H1 (cell line): ENCODE data around the gene GGN. TPM values are rescaled to one million over a fixed set of nuclear protein-coding genes. Genes with fewer than 3 reads are reported as not detected.

ENCODE experiments used
- CTCF ChIA-PET: fragments of 300-600 bp; sonication (Branson Sonifier 250); formaldehyde crosslinking; loops from one replicate; lab custom pipeline; 2021; ENCODE audit not compliant: partially characterized antibody; lab: Charles Lee
- POLR2A ChIA-PET: fragments of 300-600 bp; sonication (Branson Sonifier 250); formaldehyde crosslinking; loops from one replicate; lab custom pipeline; 2021; ENCODE audit warnings: inconsistent platforms; ENCODE audit not compliant: partially characterized antibody; lab: Charles Lee
- DNase-seq, 2 experiments: peaks; one replicate each; pipeline versions ENCODE4 v3.0.0 to v3.0.0-alpha.2; 2010 to 2022; ENCODE audit warnings: low spot score in 2 of 2, low read depth in 1 of 2, mixed read lengths in 1 of 2
- FAIRE-seq: peaks from 2 replicates; lab custom pipeline; 2011; peaks lifted over from hg19 to GRCh38; lab: Jason Lieb, UNC
- H2AFZ ChIP-seq: 2 replicates; pipeline ENCODE4 v1.8.1; 2012; ENCODE audit warnings: low read length, inconsistent platforms
- H2AK5ac ChIP-seq: 2 replicates; pipeline ENCODE4 v1.6.1; 2013; ENCODE audit warnings: low read depth, low read length
- H2BK120ac ChIP-seq: replicated peaks from 2 replicates; pipeline ENCODE3; 2013; ENCODE audit warnings: low read depth, low read length, inconsistent platforms
- H2BK12ac ChIP-seq: 2 replicates; pipeline ENCODE4 v1.6.1; 2013; ENCODE audit warnings: low read depth, low read length
- H2BK15ac ChIP-seq: 2 replicates; pipeline ENCODE4 v1.6.1; 2013; ENCODE audit warnings: low read length
- H2BK20ac ChIP-seq: 2 replicates; pipeline ENCODE4 v1.6.1; 2013; ENCODE audit warnings: low read length
- H2BK5ac ChIP-seq: 2 replicates; pipeline ENCODE4 v1.6.1; 2013; ENCODE audit warnings: low read depth, low read length
- H3K14ac ChIP-seq: 2 replicates; pipeline ENCODE4 v1.6.1; 2013; ENCODE audit warnings: inconsistent platforms; ENCODE audit not compliant: insufficient read length
- H3K18ac ChIP-seq: 2 replicates; pipeline ENCODE4 v1.6.1; 2013; ENCODE audit warnings: low read length; ENCODE audit errors: extremely low read depth
- H3K23ac ChIP-seq: 2 replicates; pipeline ENCODE4 v1.6.1; 2013; ENCODE audit warnings: inconsistent platforms; ENCODE audit not compliant: insufficient read length
- H3K23me2 ChIP-seq: 2 replicates; pipeline ENCODE4 v1.6.1; 2013; ENCODE audit warnings: low read depth, low read length
- H3K27ac ChIP-seq: 2 replicates; pipeline ENCODE4 v1.6.1; 2011; ENCODE audit warnings: low read depth, low read length, inconsistent platforms
- H3K27me3 ChIP-seq, 4 experiments: replicated peaks in 1 of 4; 1 replicate in 1 of 4; 2 replicates in 3 of 4; pipeline versions ENCODE4 v1.6.1 to v1.8.1; 2011 to 2013; ENCODE audit warnings: low read length in 3 of 4, mild to moderate bottlenecking in 3 of 4, inconsistent platforms in 2 of 4, mixed read lengths in 2 of 4, moderate library complexity in 1 of 4; ENCODE audit not compliant: control insufficient read depth in 3 of 4, insufficient read depth in 3 of 4; ENCODE audit errors: extremely low read depth in 1 of 4
- H3K36me3 ChIP-seq, 4 experiments: 2 replicates each; pipeline versions ENCODE4 v1.6.1 to v1.8.1; 2011 to 2013; ENCODE audit warnings: mild to moderate bottlenecking in 4 of 4, low read length in 3 of 4, moderate library complexity in 2 of 4, control low read depth in 1 of 4, inconsistent platforms in 1 of 4; ENCODE audit not compliant: insufficient read depth in 4 of 4, control insufficient read depth in 2 of 4
- H3K4ac ChIP-seq: replicated peaks from 2 replicates; pipeline ENCODE3; 2013; ENCODE audit warnings: low read length, low read depth, mixed read lengths, inconsistent platforms; ENCODE audit not compliant: insufficient read length
- H3K4me1 ChIP-seq, 4 experiments: replicated peaks in 1 of 4; 1 replicate in 1 of 4; 2 replicates in 3 of 4; pipeline versions ENCODE4 v1.6.1 to v1.8.1; 2011 to 2013; ENCODE audit warnings: low read length in 3 of 4, inconsistent platforms in 2 of 4, mixed read lengths in 1 of 4; ENCODE audit not compliant: insufficient read depth in 4 of 4, control insufficient read depth in 3 of 4
- H3K4me2 ChIP-seq, 2 experiments: 2 replicates each; pipeline versions ENCODE4 v1.6.1 to v1.8.1; 2011 to 2013; ENCODE audit warnings: low read depth in 2 of 2, low read length in 2 of 2, control low read depth in 1 of 2, inconsistent platforms in 1 of 2, mild to moderate bottlenecking in 1 of 2; ENCODE audit not compliant: insufficient read depth in 1 of 2
- H3K4me3 ChIP-seq, 4 experiments: fragments of 200-600, 300-600 bp in 1 of 4; sonication (generic), shearing (Covaris generic), sonication (Bioruptor Twin) in 1 of 4; 2 replicates each; pipeline versions ENCODE4 v1.5.1 to v1.8.1; 2011 to 2016; ENCODE audit warnings: low read length in 4 of 4, low read depth in 3 of 4, control low read depth in 2 of 4, inconsistent platforms in 2 of 4, mild to moderate bottlenecking in 2 of 4, mixed read lengths in 1 of 4, moderate library complexity in 1 of 4; ENCODE audit not compliant: insufficient read depth in 2 of 4; ENCODE audit errors: extremely low read depth in 1 of 4
- H3K56ac ChIP-seq: replicated peaks from 2 replicates; pipeline ENCODE3; 2013; ENCODE audit warnings: low read depth, mild to moderate bottlenecking, mixed read lengths, low read length, inconsistent platforms; ENCODE audit not compliant: insufficient read length
- H3K79me1 ChIP-seq: 2 replicates; pipeline ENCODE4 v1.6.1; 2013; ENCODE audit warnings: low read depth, low read length, control low read depth
- H3K79me2 ChIP-seq, 2 experiments: 2 replicates each; pipeline versions ENCODE4 v1.6.1 to v1.8.1; 2012 to 2013; ENCODE audit warnings: low read length in 2 of 2, mild to moderate bottlenecking in 2 of 2, inconsistent platforms in 1 of 2; ENCODE audit not compliant: insufficient read depth in 2 of 2, control insufficient read depth in 1 of 2
- H3K9ac ChIP-seq, 4 experiments: replicated peaks in 1 of 4; 1 replicate in 1 of 4; 2 replicates in 3 of 4; pipeline versions ENCODE4 v1.6.1 to v1.8.1; 2011 to 2013; ENCODE audit warnings: low read depth in 3 of 4, low read length in 3 of 4, control low read depth in 2 of 4, mild to moderate bottlenecking in 2 of 4, moderate library complexity in 2 of 4, inconsistent platforms in 1 of 4; ENCODE audit errors: extremely low read depth in 1 of 4
- H3K9me3 ChIP-seq, 2 experiments: 2 replicates each; pipeline versions ENCODE4 v1.6.1 to v1.8.1; 2012 to 2013; ENCODE audit warnings: mild to moderate bottlenecking in 2 of 2, moderate library complexity in 2 of 2, control low read depth in 1 of 2, inconsistent platforms in 1 of 2, low read depth in 1 of 2, low read length in 1 of 2, mixed read lengths in 1 of 2; ENCODE audit not compliant: insufficient read depth in 2 of 2
- H4K20me1 ChIP-seq, 2 experiments: replicated peaks in 1 of 2; 2 replicates each; pipeline versions ENCODE3 to v1.8.1; 2011 to 2013; ENCODE audit warnings: inconsistent platforms in 2 of 2, low read length in 2 of 2, mild to moderate bottlenecking in 1 of 2; ENCODE audit not compliant: insufficient read depth in 2 of 2, control insufficient read depth in 1 of 2
- H4K5ac ChIP-seq: 2 replicates; pipeline ENCODE4 v1.6.1; 2013; ENCODE audit warnings: low read length, low read depth, mixed read lengths, inconsistent platforms; ENCODE audit not compliant: insufficient read length
- H4K8ac ChIP-seq: 2 replicates; pipeline ENCODE4 v1.8.0; 2013; ENCODE audit warnings: mild to moderate bottlenecking, moderate library complexity, low read length, inconsistent platforms; ENCODE audit not compliant: insufficient read depth; ENCODE audit errors: extremely low read depth
- H4K91ac ChIP-seq: replicated peaks from 2 replicates; pipeline ENCODE3; 2013; ENCODE audit warnings: low read length, mixed read lengths, inconsistent platforms; ENCODE audit not compliant: insufficient read length
- EGR1 ChIP-seq: IDR thresholded peaks from 2 replicates; pipeline ENCODE4 v1.6.1; 2011; ENCODE audit warnings: low read depth, low read length, borderline replicate concordance
- FOSL1 ChIP-seq: IDR thresholded peaks from 2 replicates; pipeline ENCODE4 v1.6.1; 2011; ENCODE audit warnings: mild to moderate bottlenecking, low read depth, low read length, moderate library complexity; ENCODE audit not compliant: insufficient read depth
- HDAC2 ChIP-seq, 2 experiments: fragments of 300-600 bp in 1 of 2; sonication (generic) in 1 of 2; IDR thresholded peaks; 2 replicates each; pipeline ENCODE4 v1.6.1; 2011 to 2012; ENCODE audit warnings: low read depth in 2 of 2, low read length in 2 of 2, mild to moderate bottlenecking in 2 of 2, moderate library complexity in 2 of 2, borderline replicate concordance in 1 of 2, inconsistent platforms in 1 of 2
- KDM4A ChIP-seq: IDR thresholded peaks from one replicate; pipeline ENCODE4 v1.7.1; 2012; ENCODE audit warnings: low read depth, mild to moderate bottlenecking, moderate library complexity, low read length, inconsistent platforms; ENCODE audit not compliant: severe bottlenecking
- PHF8 ChIP-seq: fragments of 200-600 bp; sonication (generic); conservative IDR thresholded peaks from 2 replicates; pipeline ENCODE4 v1.7.1; 2012; ENCODE audit warnings: low read depth, mild to moderate bottlenecking, inconsistent platforms, low read length, moderate library complexity
- POLR2A ChIP-seq, 2 experiments: IDR thresholded peaks; 1 replicate in 1 of 2; 2 replicates in 1 of 2; pipeline ENCODE4 v1.6.1; 2011; ENCODE audit warnings: low read depth in 2 of 2, low read length in 2 of 2, mild to moderate bottlenecking in 2 of 2; ENCODE audit errors: control extremely low read depth in 1 of 2
- POLR2AphosphoS5 ChIP-seq: IDR thresholded peaks from 2 replicates; pipeline ENCODE4 v1.6.1; 2011; ENCODE audit warnings: low read depth, low read length
- POU5F1 ChIP-seq: IDR thresholded peaks from 2 replicates; pipeline ENCODE4 v1.6.1; 2011; ENCODE audit warnings: low read depth, mild to moderate bottlenecking, low read length, moderate library complexity
- SIN3A ChIP-seq, 2 experiments: IDR thresholded peaks in 1 of 2; conservative IDR thresholded peaks in 1 of 2; 2 replicates each; pipeline ENCODE4 v1.6.1; 2011 to 2012; ENCODE audit warnings: low read length in 2 of 2, improper control_type of control experiment in 1 of 2, low read depth in 1 of 2, mild to moderate bottlenecking in 1 of 2
- TAF1 ChIP-seq: IDR thresholded peaks from 2 replicates; pipeline ENCODE4 v1.6.1; 2011; ENCODE audit warnings: mild to moderate bottlenecking, low read depth, low read length
- WGBS, 2 experiments: shearing (Covaris generic) in 1 of 2; methylation state at CpG; one replicate each; pipeline versions ENCODE4 v1.1.6 to v1.1.7; 2013 to 2015; ENCODE audit warnings: low lambda C conversion rate in 2 of 2, mixed read lengths in 2 of 2, inconsistent platforms in 1 of 2, low coverage in 1 of 2, missing lambda C conversion rate in 1 of 2; ENCODE audit not compliant: insufficient replicate concordance in 2 of 2, insufficient coverage in 1 of 2, insufficient read length in 1 of 2; ENCODE audit errors: extremely low coverage in 1 of 2, missing lambda C conversion rate in 1 of 2; 5-methylcytosine and 5-hydroxymethylcytosine counted together
- polyA plus RNA-seq, 7 experiments: library from polyadenylated mRNA; depleted of rRNA in 3 of 7; stranded (reverse) in 5 of 7; unstranded in 2 of 7; fragments of >200 nt in 5 of 7; fragments of 200-250 nt in 2 of 7; gene quantifications; 1 replicate in 5 of 7; 2 replicates in 1 of 7; 4 replicates in 1 of 7; pipeline versions ENCODE4 v1.2.1 to v1.2.3, GENCODE V29; 2011 to 2013; ENCODE audit warnings: missing spikeins in 2 of 7, mixed read lengths in 2 of 7
- total RNA-seq: library from RNA; stranded (reverse); fragmentation: NEBNext Ultra II Directional; extraction: Animal tissue kit (Norgen Biotek cat#: 25700); gene quantifications from 2 replicates; pipeline ENCODE4 v1.2.1, GENCODE V29; 2021

GGN gene
- total and polyA plus RNA-seq, 2 of the 8 experiments (the other 6 are each of a cell fraction or from before 2014, with no cell fraction given): 0.47 to 1.2 TPM

GRCh38 chr19:38388349-38389100 is 691 bp upstream of the GGN start, which contains the start of gene SPRED3:
Gene SPRED3, plus strand, starts transcription at chr19:38388697. Its CDS starts 1,606 bp downstream, at chr19:38390303.
- no peak within 1 kb of the TSS for H2BK20ac ChIP-seq
- H3K4me3 ChIP-seq: peak within 1 kb of the TSS; percentile 93 to 98 (median 96)
- no peak within 1 kb of the TSS for H2AK5ac ChIP-seq
- H4K8ac ChIP-seq: peak within 1 kb of the TSS; percentile 91
- FAIRE-seq: no peak
- no peak within 1 kb of the TSS for H3K23ac ChIP-seq
- H3K18ac ChIP-seq: peak within 1 kb of the TSS; percentile 97
- peaks cover 2 to 14% (median 6%) of the 10 kb centered on the region in 4 experiments; a peak in 3 of 8 replicates for H3K36me3 ChIP-seq
- peaks cover 0 to 7% of the 10 kb centered on the region in 2 experiments; a peak in 2 of 4 replicates for H3K79me2 ChIP-seq
- peak within 1 kb of the TSS; percentile 92 for H4K91ac ChIP-seq
- peak within 1 kb of the TSS; percentile 86; the same call in 1 of the 2 replicates for H2BK5ac ChIP-seq
- peaks cover 4% of the 10 kb centered on the region; the same call in 1 of the 2 replicates for H3K79me1 ChIP-seq
- peaks cover 10 to 23% (median 14%) of the 10 kb centered on the region in 4 experiments for H3K4me1 ChIP-seq
- H3K27me3 ChIP-seq: no peaks in the 10 kb centered on the region
- H3K9me3 ChIP-seq: no peaks in the 10 kb centered on the region
- 1% methylated on average over 12 of the region's 46 CpGs; no CpG with 5 or more reads in 1 of the 2 experiments for WGBS, 2 experiments
- H3K56ac ChIP-seq: peak within 1 kb of the TSS; percentile 97
- peak within 1 kb of the TSS; percentile 93 for H4K5ac ChIP-seq
- H2AFZ ChIP-seq: peak within 1 kb of the TSS; percentile 11; the same call in 1 of the 2 replicates
- H2BK12ac ChIP-seq: 0 out of 2 replicates have a peak within 1 kb of the TSS, but pooled peaks have one; percentile 39
- peaks cover 0 to 6% of the 10 kb centered on the region in 2 experiments for H4K20me1 ChIP-seq
- peaks cover 12% of the 10 kb centered on the region for H3K23me2 ChIP-seq
- H3K14ac ChIP-seq: no peak within 1 kb of the TSS
- peak within 1 kb of the TSS; percentile 92 to 93 for H3K4me2 ChIP-seq
- H3K9ac ChIP-seq: peak within 1 kb of the TSS; percentile 66 to 80 (median 74)
- CTCF ChIA-PET: interaction anchor here (0.7 to 1.0 kb wide), 2 partner anchors 14 to 70 kb away, joined by 3 read pairs; partner anchors contain the start of gene FAM98C
- H3K27ac ChIP-seq: peak within 1 kb of the TSS; percentile 74
- peak within 1 kb of the TSS; percentile 82 for H2BK120ac ChIP-seq
- POLR2A ChIA-PET: interaction anchor here (0.6 to 4.3 kb wide), 15 partner anchors 13 to 230 kb away, joined by 3 to 38 read pairs (median 3); partner anchors contain the start of genes C19orf33, FAM98C, PSMD8 and SPINT2
- DNase-seq: peak in 1 of 2 experiments; percentile 81
- H2BK15ac ChIP-seq: no peak within 1 kb of the TSS; the same call in 1 of the 2 replicates
- peak within 1 kb of the TSS; percentile 87 for H3K4ac ChIP-seq
- TF ChIP-seq HDAC2 (IDR thresholded peaks at IDR 0.05; ENCODE audit: borderline replicate concordance in 1 of 2, low read depth in 2 of 2, low read length in 2 of 2): peak; percentile 6 to 46; a peak in 1 of 4 replicates
- TF ChIP-seq TAF1: peak; percentile 12; the same call in 1 of the 2 replicates
- TF ChIP-seq FOSL1: peak; percentile 90
- 0 out of 2 replicates have a peak, but pooled peaks have one; percentile 3 for TF ChIP-seq POLR2AphosphoS5
- no peak for TF ChIP-seq POU5F1
- peak; percentile 23; the same call in 1 of the 2 replicates for TF ChIP-seq EGR1
- peak in 1 of 2 experiments; percentile 37; a peak in 1 of 3 replicates for TF ChIP-seq POLR2A (IDR thresholded peaks at IDR 0.05; ENCODE audit: control extremely low read depth in 1 of 2, low read depth in 2 of 2, low read length in 2 of 2)
- TF ChIP-seq SIN3A (conservative IDR thresholded peaks at IDR 0.05 in 1 of 2, IDR thresholded peaks at IDR 0.05 in 1 of 2; ENCODE audit: low read depth in 1 of 2, low read length in 2 of 2): peak in 1 of 2 experiments; percentile 50; a peak in 1 of 4 replicates
- TF ChIP-seq PHF8: peak; percentile 45
- peak; percentile 66 for TF ChIP-seq KDM4A
